HTERT RPE-1 (cell line): Measurements from ENCODE around the gene BCAT1.

Experiments used
- in situ Hi-C: fragments of 300-500 bp; cut with MboI; formaldehyde crosslinking; loops from 4 replicates; pipeline ENCODE4 v1.14.3; 2020; ENCODE audit warnings: low sequenced_read_pairs

Gene BCAT1

GRCh38 chr12:24948757-24949722 lies at the start of gene BCAT1:
BCAT1 (minus strand) TSS chr12:24949101; CDS start chr12:24948932, 169 bp downstream.
- in situ Hi-C loops: no loop called here

GRCh38 chr12:24997970-24998582 lies 49.2 kb upstream of the BCAT1 start:
- in situ Hi-C loops: no loop called here

- in situ Hi-C loops: no loop called here
Observed at GRCh38 chr12:24997496-24997895, 48.6 kb upstream of the BCAT1 start.

- in situ Hi-C loops: no loop called here
Observed at GRCh38 chr12:24996820-24997219, 47.9 kb upstream of the BCAT1 start.

GRCh38 chr12:24996102-24996797 lies 47.3 kb upstream of the BCAT1 start:
- in situ Hi-C loops: no loop called here

GRCh38 chr12:24993793-24994192 lies 44.9 kb upstream of the BCAT1 start:
- in situ Hi-C loops: no loop called here

GRCh38 chr12:24991209-24992049 lies 42.5 kb upstream of the BCAT1 start:
- in situ Hi-C loops: no loop called here

- in situ Hi-C loops: no loop called here
Observed at GRCh38 chr12:24989216-24989615, 40.3 kb upstream of the BCAT1 start.

GRCh38 chr12:24982250-24982649 lies 33.3 kb upstream of the BCAT1 start:
- in situ Hi-C loops: no loop called here

GRCh38 chr12:24979976-24980730 lies 31.3 kb upstream of the BCAT1 start:
- in situ Hi-C loops: no loop called here

GRCh38 chr12:24979329-24979728 lies 30.4 kb upstream of the BCAT1 start:
- in situ Hi-C loops: no loop called here

GRCh38 chr12:24977711-24978110 lies 28.8 kb upstream of the BCAT1 start:
- in situ Hi-C loops: no loop called here

- in situ Hi-C loops: no loop called here
Observed at GRCh38 chr12:24977060-24977459, 28.2 kb upstream of the BCAT1 start.

GRCh38 chr12:24975425-24975824 lies 26.5 kb upstream of the BCAT1 start:
- in situ Hi-C loops: no loop called here

GRCh38 chr12:24974216-24974615 lies 25.3 kb upstream of the BCAT1 start:
- in situ Hi-C loops: no loop called here

- in situ Hi-C loops: no loop called here
Observed at GRCh38 chr12:24972078-24972477, 23.2 kb upstream of the BCAT1 start.

GRCh38 chr12:24970177-24970576 lies 21.3 kb upstream of the BCAT1 start:
- in situ Hi-C loops: no loop called here

- in situ Hi-C loops: no loop called here
Observed at GRCh38 chr12:24966951-24967564, 18.2 kb upstream of the BCAT1 start.

GRCh38 chr12:24964342-24964741 lies 15.4 kb upstream of the BCAT1 start:
- in situ Hi-C loops: no loop called here
